Diencephalon (tissue), 1 donor: Measurements from ENCODE around the gene TXK. TPM values are rescaled to one million over a fixed set of nuclear protein-coding genes. Genes with fewer than 3 reads are reported as not detected.

Experiments used
- small RNA-seq: library from RNA; depleted of rRNA; stranded (forward); fragments of <200 nt; gene quantifications from one replicate; pipeline ENCODE3, GENCODE V24; 2014
- total RNA-seq: library from RNA; depleted of rRNA; stranded (reverse); fragments of >200 nt; gene quantifications from one replicate; pipeline ENCODE4 v1.2.3, GENCODE V29; 2014

TXK gene
- 1.2 TPM for total RNA-seq

DNA sequence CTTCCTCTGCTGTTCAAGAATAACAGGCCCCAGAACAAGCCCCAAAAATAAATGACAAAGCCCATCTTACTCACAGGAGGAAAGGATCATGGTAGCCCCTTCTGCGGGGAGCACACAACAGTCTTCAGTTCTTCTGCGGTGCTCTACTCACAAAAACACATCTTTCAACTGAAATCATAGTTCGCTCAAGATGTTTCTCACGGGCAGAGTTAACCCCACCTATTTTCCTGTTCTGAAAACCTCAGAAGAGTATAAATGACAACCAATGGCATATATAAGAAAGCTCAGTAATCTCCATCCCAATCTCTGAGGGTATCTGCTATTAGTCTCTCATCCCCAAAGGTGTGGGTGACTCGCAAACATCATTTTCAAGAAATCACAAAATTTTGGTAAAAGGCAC is at the start of gene TXK:
TSS of gene TXK (minus strand) at position 170 of the 400 bp plus-strand sequence. CDS start at position 90, 80 bp downstream.

Small RNA genes lying within 50 kb of the gene (small RNA-seq; reads per million reads assigned to genes)
- gene RF00019 (not detected), gene RF00026 (not detected), gene RNU6-838P (not detected)

Other genes starting within 250 kb of the TXK start
- gene NFXL1, start 219.7 kb downstream of the TXK start, total RNA-seq: 21.9 TPM
- 0.46 TPM for gene CNGA1, start 117.6 kb downstream of the TXK start, total RNA-seq
- gene NIPAL1, start 117.5 kb downstream of the TXK start, total RNA-seq: 3.0 TPM
- gene TEC, start 135.6 kb upstream of the TXK start, total RNA-seq: 1.2 TPM
- 176 TPM for gene SLAIN2, start 207.3 kb upstream of the TXK start, total RNA-seq